GM23248 (cell line): Measurements from ENCODE around the gene SHE.

Experiments
- EZH2 ChIP-seq: fragments of 200-600 bp; sonication (generic); IDR thresholded peaks from 2 replicates; pipeline ENCODE4 v1.6.1; 2018; ENCODE audit warnings: antibody characterized with exemption, mild to moderate bottlenecking; ENCODE audit not compliant: insufficient read depth, poor library complexity, severe bottlenecking
- EZH2phosphoT487 ChIP-seq: fragments of 200-600 bp; sonication (generic); IDR thresholded peaks from 2 replicates; pipeline ENCODE4 v1.6.1; 2018; ENCODE audit warnings: antibody characterized with exemption, moderate library complexity, mild to moderate bottlenecking, low read depth; ENCODE audit not compliant: insufficient read depth

- TF ChIP-seq EZH2phosphoT487 (no peak), EZH2 (no peak)
These were observed 27.1 kb upstream of the SHE start for GRCh38 chr1:154529308-154529707.
